Measurements from ENCODE around the gene GYG2.
"Not testable (repeated sequence)": the region's sequence is repeated elsewhere in the genome, so short reads cannot be mapped to it uniquely, and the experiment has no call there.

Gene GYG2

GRCh38 chrX:2874222-2875135 lies 45.7 kb downstream of the GYG2 start:
- no peak for DNase-seq

GRCh38 chrX:2875136-2875481 lies 46.4 kb downstream of the GYG2 start:
- no peak for DNase-seq

- no peak for DNase-seq
These were observed 47.2 kb downstream of the GYG2 start for GRCh38 chrX:2875798-2876399.

- DNase-seq, result no peak
These were observed 49.8 kb downstream of the GYG2 start for GRCh38 chrX:2878563-2878962.

- no peak for DNase-seq
These were observed 50.9 kb downstream of the GYG2 start for GRCh38 chrX:2879670-2880069.

- no peak for DNase-seq
These were observed 55.0 kb downstream of the GYG2 start for GRCh38 chrX:2883770-2884169.

- DNase-seq, result no peak
These were observed 59.6 kb downstream of the GYG2 start for GRCh38 chrX:2888309-2888708.

- DNase-seq, result no peak
These were observed 60.4 kb downstream of the GYG2 start for GRCh38 chrX:2889045-2889605.

GRCh38 chrX:2889706-2890490 lies 61.2 kb downstream of the GYG2 start:
- not testable (repeated sequence) for DNase-seq

GRCh38 chrX:2890536-2891460 lies 62.1 kb downstream of the GYG2 start:
- not testable (repeated sequence) for DNase-seq

- DNase-seq, result no peak
These were observed 64.1 kb downstream of the GYG2 start for GRCh38 chrX:2892816-2893215.

GRCh38 chrX:2894885-2895292 lies 66.2 kb downstream of the GYG2 start:
- peak; percentile 26 for DNase-seq

GRCh38 chrX:2897311-2897689 lies 68.6 kb downstream of the GYG2 start:
- DNase-seq, result no peak

GRCh38 chrX:2897690-2898623 lies 69.2 kb downstream of the GYG2 start:
- DNase-seq, result peak; percentile 13

GRCh38 chrX:2898846-2899512 lies 70.2 kb downstream of the GYG2 start:
- no peak for DNase-seq

GRCh38 chrX:2901367-2902036 lies 72.8 kb downstream of the GYG2 start:
- DNase-seq, result no peak

GRCh38 chrX:2902841-2903240 lies 74.1 kb downstream of the GYG2 start:
- DNase-seq, result no peak

- no peak for DNase-seq
These were observed 74.6 kb downstream of the GYG2 start for GRCh38 chrX:2903366-2903765.

GRCh38 chrX:2907295-2907694 lies 78.6 kb downstream of the GYG2 start:
- DNase-seq, result no peak

GRCh38 chrX:2908125-2908685 lies 79.5 kb downstream of the GYG2 start:
- DNase-seq, result no peak
